Measurements from ENCODE around the gene TRIM36. TPM values are rescaled to one million over a fixed set of nuclear protein-coding genes. Genes with fewer than 3 reads are reported as not detected.

Gene TRIM36
- total and polyA plus RNA-seq, 11 donors: 0.08 to 2.6 (median 0.51) TPM; not detected in 1

DNA sequence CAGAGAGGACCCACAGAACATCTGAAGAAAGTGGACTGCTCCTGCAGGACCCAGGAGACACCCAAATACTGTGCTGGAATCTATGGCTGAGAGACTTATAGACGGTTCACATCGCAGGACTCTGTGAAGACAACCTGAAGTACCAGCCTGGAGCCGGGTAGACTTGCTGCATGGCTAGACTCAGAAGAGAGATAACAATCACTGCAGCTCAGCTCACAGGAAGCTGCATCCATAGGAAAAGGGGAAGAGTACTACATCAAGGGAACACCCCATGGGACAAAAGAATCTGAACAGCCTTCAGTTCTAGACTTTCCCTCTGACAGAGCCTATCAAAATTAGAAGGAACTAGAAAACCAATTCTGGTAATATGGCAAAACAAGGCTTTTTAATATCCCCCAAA lies 26.5 kb upstream of the TRIM36 start:
- H3K27ac ChIP-seq: no peak overlapping the region
- DNase-seq: no peak
- intact Hi-C loops (cut with DNase I): no loop called here
- WGBS, 4 donors: 66 to 85% (median 74%) methylated on average over 3 of the region's 3 CpGs
- H3K36me3 ChIP-seq: no peaks in the 10 kb centered on the region
- ATAC-seq: no peak
- no peaks in the 10 kb centered on the region for H3K9me3 ChIP-seq
- no peaks in the 10 kb centered on the region for H3K27me3 ChIP-seq
- TF ChIP-seq CTCF (IDR thresholded peaks at IDR 0.05) (no peak), POLR2A (IDR thresholded peaks at IDR 0.05) (no peak)
- H3K4me1 ChIP-seq: no peaks in the 10 kb centered on the region
- no peak overlapping the region for H3K4me3 ChIP-seq

DNA sequence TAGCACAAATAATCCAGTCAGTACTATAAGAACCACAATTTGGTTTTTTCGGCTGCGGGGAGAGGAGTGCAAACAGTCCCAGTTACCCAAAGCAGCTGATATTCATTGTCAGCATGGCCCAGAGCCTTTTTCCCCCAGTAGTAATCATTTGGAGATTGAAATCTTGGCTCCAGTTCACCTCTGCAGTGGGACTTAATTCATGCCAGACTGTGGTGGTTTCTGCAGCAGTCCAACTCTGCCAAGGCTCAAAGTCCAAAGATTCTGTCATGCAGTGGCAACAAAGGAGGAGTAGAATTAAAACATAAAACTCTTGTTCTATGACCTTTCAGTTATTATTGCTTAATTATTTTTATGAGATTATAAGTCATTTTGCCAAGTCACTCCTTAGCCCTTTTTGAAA lies 25.0 kb upstream of the TRIM36 start:
- H3K4me1 ChIP-seq: no peaks in the 10 kb centered on the region
- TF ChIP-seq POLR2A (IDR thresholded peaks at IDR 0.05): no peak
- no peak for TF ChIP-seq CTCF (IDR thresholded peaks at IDR 0.05)
- H3K27ac ChIP-seq: no peak overlapping the region
- H3K9me3 ChIP-seq: no peaks in the 10 kb centered on the region
- DNase-seq (no peak), ATAC-seq (no peak)
- H3K4me3 ChIP-seq: no peak overlapping the region
- H3K36me3 ChIP-seq: no peaks in the 10 kb centered on the region
- no peaks in the 10 kb centered on the region for H3K27me3 ChIP-seq
- 92 to 97% (median 94%) methylated on average over 2 of the region's 2 CpGs for WGBS, 4 donors
- intact Hi-C loops (cut with DNase I): no loop called here

GRCh38 chr5:115193295-115193694 lies 23.6 kb upstream of the TRIM36 start:
- intact Hi-C loops (cut with DNase I): no loop called here
- no peak for DNase-seq

DNA sequence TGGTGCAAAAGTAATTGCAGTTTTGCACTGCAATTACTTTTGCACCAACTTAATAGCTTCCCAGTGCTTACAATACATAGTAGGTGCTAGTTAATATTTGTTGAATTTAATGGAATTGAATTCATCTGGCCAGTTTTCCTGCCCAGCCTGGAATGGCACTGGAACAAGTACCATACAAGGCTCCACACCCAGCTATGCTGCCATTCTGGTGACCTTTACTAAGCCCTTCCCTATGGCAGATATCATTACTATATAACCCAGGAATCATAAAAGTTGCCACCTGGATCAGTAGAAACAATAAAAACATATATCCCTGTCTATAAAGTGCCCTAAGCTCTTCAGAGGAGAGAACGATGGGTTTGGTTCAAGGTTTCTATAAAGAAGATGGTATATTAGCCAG lies 22.4 kb upstream of the TRIM36 start:
- H3K9me3 ChIP-seq: no peaks in the 10 kb centered on the region
- H3K27ac ChIP-seq: no peak overlapping the region
- intact Hi-C loops (cut with DNase I): no loop called here
- no peak overlapping the region for H3K4me3 ChIP-seq
- ATAC-seq (no peak), DNase-seq (no peak)
- no peaks in the 10 kb centered on the region for H3K4me1 ChIP-seq
- WGBS, 4 donors: 93 to 100% (median 97%) methylated on average over 1 of the region's 1 CpG
- no peak for TF ChIP-seq POLR2A (IDR thresholded peaks at IDR 0.05)
- H3K36me3 ChIP-seq: no peaks in the 10 kb centered on the region
- H3K27me3 ChIP-seq: peaks cover 0 to 6% (median 0%) of the 10 kb centered on the region in 9 donors

More at GRCh38 chr5:115193295-115193694, 23.6 kb upstream of the TRIM36 start:
- no peaks in the 10 kb centered on the region for H3K36me3 ChIP-seq
- no peak overlapping the region for H3K4me3 ChIP-seq
- no peaks in the 10 kb centered on the region for H3K9me3 ChIP-seq
- no peak overlapping the region for H3K27ac ChIP-seq
- H3K4me1 ChIP-seq: no peaks in the 10 kb centered on the region
- TF ChIP-seq CTCF (IDR thresholded peaks at IDR 0.05): no peak
- no peak for TF ChIP-seq POLR2A (IDR thresholded peaks at IDR 0.05)
- no peak for ATAC-seq
- H3K27me3 ChIP-seq: peaks cover 0 to 6% (median 0%) of the 10 kb centered on the region in 9 donors

GRCh38 chr5:115191474-115192031 lies 21.8 kb upstream of the TRIM36 start:
- intact Hi-C loops (cut with DNase I): no loop called here
- no peaks in the 10 kb centered on the region for H3K9me3 ChIP-seq
- H3K4me1 ChIP-seq: no peaks in the 10 kb centered on the region
- ATAC-seq: no peak
- 82 to 88% (median 86%) methylated on average over 8 of the region's 8 CpGs for WGBS, 4 donors
- TF ChIP-seq POLR2A (IDR thresholded peaks at IDR 0.05) (no peak), CTCF (IDR thresholded peaks at IDR 0.05) (no peak)
- no peak overlapping the region for H3K27ac ChIP-seq
- no peak overlapping the region for H3K4me3 ChIP-seq
- no peaks in the 10 kb centered on the region for H3K36me3 ChIP-seq
- DNase-seq: no peak
- peaks cover 0 to 6% (median 0%) of the 10 kb centered on the region in 9 donors for H3K27me3 ChIP-seq

Measured in heart left ventricle (tissue), 16 donors.